HAP-1 (cell line): Measurements from ENCODE around the gene UTS2B.
A peak's percentile ranks its signal among the peaks of the same experiment; 100 is the strongest.

Experiments used
- DNase-seq, 2 experiments: peaks; one replicate each; pipeline ENCODE4 v3.0.0-alpha.2; 2016 to 2020; ENCODE audit warnings: low spot score in 2 of 2
- H3K27me3 ChIP-seq: fragments of 250-450 bp; sonication (Bioruptor Pico); 2 replicates; pipeline ENCODE4 v1.5.1; 2020; ENCODE audit warnings: low read depth, mild to moderate bottlenecking, moderate library complexity
- H3K36me3 ChIP-seq: fragments of 250-450 bp; sonication (Bioruptor Pico); replicated peaks from 2 replicates; pipeline ENCODE4 v1.5.1; 2020; ENCODE audit warnings: mild to moderate bottlenecking
- H3K4me1 ChIP-seq: fragments of 250-450 bp; sonication (Bioruptor Pico); 2 replicates; pipeline ENCODE4 v1.5.1; 2020; ENCODE audit warnings: mild to moderate bottlenecking
- H3K4me3 ChIP-seq: fragments of 250-450 bp; sonication (Bioruptor Pico); 2 replicates; pipeline ENCODE4 v1.5.1; 2020; ENCODE audit warnings: mild to moderate bottlenecking, moderate library complexity
- H3K9me3 ChIP-seq: fragments of 250-450 bp; sonication (Bioruptor Pico); 2 replicates; pipeline ENCODE4 v1.5.1; 2020; ENCODE audit warnings: mild to moderate bottlenecking, moderate library complexity
- in situ Hi-C: fragments of 300-500 bp; cut with MboI; formaldehyde crosslinking; loops from 3 replicates; pipeline ENCODE4 v1.14.3; 2020; ENCODE audit warnings: low sequenced_read_pairs, inconsistent platforms, mixed read lengths

Gene UTS2B

GRCh38 chr3:191329654-191330529 lies at the start of gene UTS2B:
UTS2B (minus strand) TSS chr3:191330526; CDS start chr3:191282189, 48,337 bp downstream.
- Histone ChIP-seq H3K4me1 (peaks cover 44% of the 10 kb centered on the region), H3K9me3 (no peaks in the 10 kb centered on the region)
- in situ Hi-C loops: no loop called here

GRCh38 chr3:191380001-191380400 lies 49.7 kb upstream of the UTS2B start:
- Histone ChIP-seq H3K4me1 (peaks cover 54% of the 10 kb centered on the region), H3K4me3 (no peak overlapping the region), H3K36me3 (peaks cover 47% of the 10 kb centered on the region), H3K27me3 (no peaks in the 10 kb centered on the region), H3K9me3 (no peaks in the 10 kb centered on the region)
- no peak for DNase-seq
- in situ Hi-C loops: no loop called here

More at GRCh38 chr3:191329654-191330529, at the start of gene UTS2B:
- Histone ChIP-seq H3K4me3 (peak within 1 kb of the TSS; percentile 54), H3K27me3 (no peaks in the 10 kb centered on the region), H3K36me3 (no peaks in the 10 kb centered on the region)
- DNase-seq: peak; percentile 64 to 77

GRCh38 chr3:191379446-191379845 lies 49.1 kb upstream of the UTS2B start:
- Histone ChIP-seq H3K4me1 (peaks cover 49% of the 10 kb centered on the region), H3K27me3 (no peaks in the 10 kb centered on the region), H3K9me3 (no peaks in the 10 kb centered on the region), H3K36me3 (peaks cover 47% of the 10 kb centered on the region), H3K4me3 (no peak overlapping the region)
- DNase-seq: no peak
- in situ Hi-C loops: no loop called here

GRCh38 chr3:191378142-191378812 lies 48.0 kb upstream of the UTS2B start:
- Histone ChIP-seq H3K4me1 (peaks cover 45% of the 10 kb centered on the region), H3K9me3 (no peaks in the 10 kb centered on the region), H3K27me3 (no peaks in the 10 kb centered on the region), H3K36me3 (peaks cover 49% of the 10 kb centered on the region), H3K4me3 (no peak overlapping the region)
- in situ Hi-C loops: no loop called here
- no peak for DNase-seq

GRCh38 chr3:191376516-191377141 lies 46.3 kb upstream of the UTS2B start:
- peak; percentile 28 to 54 for DNase-seq
- peaks cover 36% of the 10 kb centered on the region for H3K4me1 ChIP-seq
- no peaks in the 10 kb centered on the region for H3K27me3 ChIP-seq
- H3K9me3 ChIP-seq: no peaks in the 10 kb centered on the region
- H3K36me3 ChIP-seq: peaks cover 42% of the 10 kb centered on the region
- no peak overlapping the region for H3K4me3 ChIP-seq
- in situ Hi-C loops: no loop called here

GRCh38 chr3:191373327-191373726 lies 43.0 kb upstream of the UTS2B start:
- H3K4me3 ChIP-seq: no peak overlapping the region
- no peaks in the 10 kb centered on the region for H3K27me3 ChIP-seq
- peak in 1 of 2 experiments; percentile 2 for DNase-seq
- peaks cover 39% of the 10 kb centered on the region for H3K36me3 ChIP-seq
- H3K4me1 ChIP-seq: peaks cover 62% of the 10 kb centered on the region
- in situ Hi-C loops: no loop called here
- no peaks in the 10 kb centered on the region for H3K9me3 ChIP-seq

- peak in 1 of 2 experiments; percentile 0 for DNase-seq
Measured at GRCh38 chr3:191372122-191372521, 41.8 kb upstream of the UTS2B start.

GRCh38 chr3:191369616-191370010 lies 39.3 kb upstream of the UTS2B start:
- Histone ChIP-seq H3K36me3 (peaks cover 30% of the 10 kb centered on the region), H3K27me3 (no peaks in the 10 kb centered on the region), H3K4me3 (no peak overlapping the region), H3K4me1 (peaks cover 62% of the 10 kb centered on the region), H3K9me3 (no peaks in the 10 kb centered on the region)
- DNase-seq: peak; percentile 50 to 81
- in situ Hi-C loops: no loop called here

More at GRCh38 chr3:191372122-191372521, 41.8 kb upstream of the UTS2B start:
- Histone ChIP-seq H3K4me1 (peaks cover 63% of the 10 kb centered on the region), H3K27me3 (no peaks in the 10 kb centered on the region), H3K9me3 (no peaks in the 10 kb centered on the region), H3K4me3 (no peak overlapping the region), H3K36me3 (peaks cover 39% of the 10 kb centered on the region)
- in situ Hi-C loops: no loop called here

- Histone ChIP-seq H3K4me3 (no peak overlapping the region), H3K36me3 (peaks cover 25% of the 10 kb centered on the region), H3K27me3 (no peaks in the 10 kb centered on the region), H3K4me1 (peaks cover 62% of the 10 kb centered on the region), H3K9me3 (no peaks in the 10 kb centered on the region)
- peak; percentile 43 to 90 for DNase-seq
- in situ Hi-C loops: no loop called here
Measured at GRCh38 chr3:191368755-191369615, 38.7 kb upstream of the UTS2B start.

GRCh38 chr3:191366675-191367074 lies 36.3 kb upstream of the UTS2B start:
- in situ Hi-C loops: no loop called here
- Histone ChIP-seq H3K36me3 (peaks cover 36% of the 10 kb centered on the region), H3K9me3 (no peaks in the 10 kb centered on the region), H3K4me1 (peaks cover 57% of the 10 kb centered on the region), H3K4me3 (no peak overlapping the region), H3K27me3 (no peaks in the 10 kb centered on the region)
- DNase-seq: peak in 1 of 2 experiments; percentile 29

- in situ Hi-C loops: no loop called here
- Histone ChIP-seq H3K27me3 (no peaks in the 10 kb centered on the region), H3K4me3 (no peak overlapping the region), H3K36me3 (peaks cover 53% of the 10 kb centered on the region), H3K4me1 (peaks cover 64% of the 10 kb centered on the region), H3K9me3 (no peaks in the 10 kb centered on the region)
- peak in 1 of 2 experiments; percentile 1 for DNase-seq
Measured at GRCh38 chr3:191363221-191363620, 32.9 kb upstream of the UTS2B start.

GRCh38 chr3:191362524-191363090 lies 32.3 kb upstream of the UTS2B start:
- DNase-seq: no peak
- Histone ChIP-seq H3K9me3 (no peaks in the 10 kb centered on the region), H3K36me3 (peaks cover 54% of the 10 kb centered on the region), H3K4me3 (no peak overlapping the region), H3K4me1 (peaks cover 65% of the 10 kb centered on the region), H3K27me3 (no peaks in the 10 kb centered on the region)
- in situ Hi-C loops: no loop called here

- no peaks in the 10 kb centered on the region for H3K9me3 ChIP-seq
- DNase-seq: peak in 1 of 2 experiments; percentile 1
- H3K27me3 ChIP-seq: no peaks in the 10 kb centered on the region
- H3K36me3 ChIP-seq: peaks cover 54% of the 10 kb centered on the region
- in situ Hi-C loops: no loop called here
- H3K4me3 ChIP-seq: no peak overlapping the region
- peaks cover 65% of the 10 kb centered on the region for H3K4me1 ChIP-seq
Measured at GRCh38 chr3:191362037-191362436, 31.7 kb upstream of the UTS2B start.
